DOHH2 (cell line): ENCODE data around the gene CFAP100.

Source experiments
- H3F3A ChIP-seq: fragments of 200-600 bp; sonication (generic), shearing (Covaris generic); 2 replicates; pipeline ENCODE4 v1.6.0; 2016; ENCODE audit warnings: antibody characterized with exemption, mild to moderate bottlenecking; ENCODE audit not compliant: control insufficient read depth, insufficient read depth
- H3K27ac ChIP-seq: fragments of 200-600 bp; sonication (generic); 2 replicates; pipeline ENCODE4 v1.5.1; 2014; ENCODE audit warnings: low read depth, mild to moderate bottlenecking, low read length, moderate library complexity
- H3K27me3 ChIP-seq: fragments of 200-600 bp; sonication (generic); 2 replicates; pipeline ENCODE4 v1.6.1; 2014; ENCODE audit warnings: mild to moderate bottlenecking, low read length, mixed read lengths; ENCODE audit not compliant: control insufficient read depth
- H3K36me3 ChIP-seq: fragments of 200-600 bp; sonication (generic); 2 replicates; pipeline ENCODE4 v1.6.1; 2014; ENCODE audit warnings: mild to moderate bottlenecking, low read length, moderate library complexity, mixed read lengths; ENCODE audit not compliant: control insufficient read depth
- H3K4me1 ChIP-seq: fragments of 200-600 bp; sonication (generic); 2 replicates; pipeline ENCODE4 v1.6.1; 2014; ENCODE audit warnings: mild to moderate bottlenecking, low read length, mixed read lengths; ENCODE audit not compliant: control insufficient read depth
- H3K4me2 ChIP-seq: fragments of 200-600 bp; sonication (generic); 2 replicates; pipeline ENCODE4 v1.6.0; 2014; ENCODE audit warnings: mild to moderate bottlenecking, low read length, moderate library complexity
- H3K4me3 ChIP-seq: fragments of 200-600 bp; sonication (generic); 2 replicates; pipeline ENCODE4 v1.5.1; 2014; ENCODE audit warnings: mild to moderate bottlenecking, low read length, mixed read lengths
- H3K79me2 ChIP-seq: fragments of 200-600 bp; sonication (generic); 2 replicates; pipeline ENCODE4 v1.6.1; 2014; ENCODE audit warnings: mild to moderate bottlenecking, low read length, mixed read lengths; ENCODE audit not compliant: control insufficient read depth
- H3K9me2 ChIP-seq: fragments of 200-600 bp; sonication (generic); replicated peaks from 2 replicates; pipeline ENCODE4 v1.6.1; 2014; ENCODE audit warnings: mild to moderate bottlenecking, low read length, mixed read lengths; ENCODE audit not compliant: control insufficient read depth
- H3K9me3 ChIP-seq: fragments of 200-600 bp; sonication (generic); 2 replicates; pipeline ENCODE4 v1.6.1; 2014; ENCODE audit warnings: antibody characterized with exemption, low read length, mixed read lengths; ENCODE audit not compliant: control insufficient read depth, insufficient read depth
- H4K20me1 ChIP-seq: fragments of 200-600 bp; sonication (generic); 2 replicates; pipeline ENCODE4 v1.6.0; 2014; ENCODE audit warnings: low read depth, mild to moderate bottlenecking, antibody characterized with exemption, low read length, moderate library complexity; ENCODE audit not compliant: control insufficient read depth, insufficient read depth
- CTCF ChIP-seq: fragments of 200-600 bp; sonication (generic); IDR thresholded peaks from one replicate; pipeline ENCODE4 v1.5.1; 2014; ENCODE audit warnings: antibody characterized with exemption, mild to moderate bottlenecking, low read depth, low read length; ENCODE audit not compliant: poor library complexity, severe bottlenecking
- EZH2phosphoT487 ChIP-seq: fragments of 200-600 bp; sonication (generic); IDR thresholded peaks from 2 replicates; pipeline ENCODE4 v1.6.1; 2017; ENCODE audit warnings: borderline replicate concordance, mild to moderate bottlenecking, antibody characterized with exemption, low read length, moderate library complexity, mixed read lengths

The CFAP100 gene

GRCh38 chr3:126390201-126390600 lies 4.5 kb upstream of the CFAP100 start:
- Histone ChIP-seq H3K9me2 (no peaks in the 10 kb centered on the region), H3K79me2 (no peaks in the 10 kb centered on the region), H4K20me1 (no peaks in the 10 kb centered on the region), H3K27me3 (peaks cover 9% of the 10 kb centered on the region), H3K4me3 (no peak overlapping the region), H3K9me3 (no peaks in the 10 kb centered on the region), H3K27ac (no peak overlapping the region), H3K4me2 (no peak overlapping the region), H3K4me1 (peaks cover 9% of the 10 kb centered on the region), H3K36me3 (no peaks in the 10 kb centered on the region), H3F3A (no peaks in the 10 kb centered on the region)
- TF ChIP-seq EZH2phosphoT487 (no peak), CTCF (no peak)

- H3K4me2 ChIP-seq = no peak overlapping the region
- no peak overlapping the region for H3K27ac ChIP-seq
- no peaks in the 10 kb centered on the region for H3K79me2 ChIP-seq
- no peaks in the 10 kb centered on the region for H3K9me2 ChIP-seq
- no peaks in the 10 kb centered on the region for H3F3A ChIP-seq
- H3K4me1 ChIP-seq = peaks cover 9% of the 10 kb centered on the region
- TF ChIP-seq EZH2phosphoT487 (no peak), CTCF (no peak)
- no peaks in the 10 kb centered on the region for H4K20me1 ChIP-seq
- H3K4me3 ChIP-seq = no peak overlapping the region
- H3K9me3 ChIP-seq = no peaks in the 10 kb centered on the region
- H3K27me3 ChIP-seq = peaks cover 9% of the 10 kb centered on the region
- no peaks in the 10 kb centered on the region for H3K36me3 ChIP-seq
Observed at GRCh38 chr3:126390751-126391150, 4.0 kb upstream of the CFAP100 start.

- peaks cover 9% of the 10 kb centered on the region for H3K4me1 ChIP-seq
- peaks cover 9% of the 10 kb centered on the region for H3K27me3 ChIP-seq
- no peaks in the 10 kb centered on the region for H3K9me2 ChIP-seq
- H3F3A ChIP-seq = no peaks in the 10 kb centered on the region
- no peaks in the 10 kb centered on the region for H3K36me3 ChIP-seq
- no peak overlapping the region for H3K4me2 ChIP-seq
- TF ChIP-seq EZH2phosphoT487 (no peak), CTCF (no peak)
- H3K79me2 ChIP-seq = no peaks in the 10 kb centered on the region
- no peaks in the 10 kb centered on the region for H3K9me3 ChIP-seq
- H4K20me1 ChIP-seq = no peaks in the 10 kb centered on the region
- no peak overlapping the region for H3K4me3 ChIP-seq
- no peak overlapping the region for H3K27ac ChIP-seq
Observed at GRCh38 chr3:126391631-126392030, 3.1 kb upstream of the CFAP100 start.

- Histone ChIP-seq H3K4me1 (peaks cover 9% of the 10 kb centered on the region), H3K4me3 (no peak overlapping the region), H3K9me2 (no peaks in the 10 kb centered on the region), H3K36me3 (no peaks in the 10 kb centered on the region), H3K27me3 (peaks cover 9% of the 10 kb centered on the region), H3K27ac (no peak overlapping the region), H3F3A (no peaks in the 10 kb centered on the region), H3K9me3 (no peaks in the 10 kb centered on the region), H3K4me2 (no peak overlapping the region), H3K79me2 (no peaks in the 10 kb centered on the region), H4K20me1 (no peaks in the 10 kb centered on the region)
- TF ChIP-seq EZH2phosphoT487 (no peak), CTCF (no peak)
Observed at GRCh38 chr3:126392246-126392645, 2.5 kb upstream of the CFAP100 start.
